K562 (cell line): Measurements from ENCODE around the gene ZNF488. TPM values are rescaled to one million over a fixed set of nuclear protein-coding genes. Genes with fewer than 3 reads are reported as not detected.

Experiments used
- ATAC-seq: fragments of 200-7000 bp; cut with Tn5 transposase; 3 replicates; pipeline ENCODE4 v1.9.1; 2020; ENCODE audit warnings: moderate library complexity
- BruUV-seq: library from RNA; stranded (reverse); fragments of 400-500 nt; replicated peaks from 2 replicates; lab custom pipeline; 2021; lab: Mats Ljungman, UMichigan
- CTCF ChIA-PET: fragments of 300-600 bp; formaldehyde crosslinking; extraction: SDS; loops from one replicate; lab custom pipeline; 2021; ENCODE audit warnings: low intra/inter-chr PET ratio; lab: Yijun Ruan, JAX
- POLR2A ChIA-PET: fragments of 300-600, 350-650 bp; sonication (Branson Sonifier 250); formaldehyde crosslinking; extraction: SDS; loops from one replicate; lab custom pipeline; 2021; ENCODE audit warnings: antibody characterized with exemption, inconsistent platforms; lab: Yijun Ruan, JAX
- DNase-seq, 4 experiments: peaks; one replicate each; pipeline versions ENCODE4 v3.0.0 to v3.0.0-alpha.2; 2011 to 2018; ENCODE audit warnings: low spot score in 3 of 4, mixed read lengths in 3 of 4; ENCODE audit errors: extremely low read depth in 1 of 4
- FAIRE-seq: peaks from 2 replicates; lab custom pipeline; 2011; peaks lifted over from hg19 to GRCh38; lab: Jason Lieb, UNC
- H2AFZ ChIP-seq: 2 replicates; pipeline ENCODE4 v1.6.0; 2011; ENCODE audit warnings: low read depth, low read length, control low read depth, inconsistent platforms
- H3K27ac ChIP-seq: fragments of 200-600 bp; 3 replicates; pipeline ENCODE4 v1.8.0; 2011; ENCODE audit warnings: low read depth, mild to moderate bottlenecking, control low read depth, inconsistent platforms, low read length, moderate library complexity, mixed read lengths; ENCODE audit errors: extremely low read depth
- H3K27me3 ChIP-seq, 2 experiments: fragments of 300-600 bp in 1 of 2; 2 replicates in 1 of 2; 3 replicates in 1 of 2; pipeline versions ENCODE4 v1.6.0 to v1.8.0; 2011; ENCODE audit warnings: inconsistent platforms in 2 of 2, low read length in 2 of 2, mild to moderate bottlenecking in 1 of 2, mixed read lengths in 1 of 2, moderate library complexity in 1 of 2; ENCODE audit not compliant: control insufficient read depth in 2 of 2, insufficient read depth in 2 of 2
- H3K36me3 ChIP-seq: fragments of 300-600 bp; 3 replicates; pipeline ENCODE4 v1.8.0; 2011; ENCODE audit warnings: mild to moderate bottlenecking, low read length, inconsistent platforms; ENCODE audit not compliant: control insufficient read depth, insufficient read depth
- H3K4me1 ChIP-seq, 2 experiments: fragments of 200-600 bp in 1 of 2; replicated peaks in 1 of 2; 2 replicates in 1 of 2; 3 replicates in 1 of 2; pipeline versions ENCODE4 v1.5.1 to v1.8.0; 2011; ENCODE audit warnings: inconsistent platforms in 2 of 2, low read length in 2 of 2, mild to moderate bottlenecking in 1 of 2, mixed read lengths in 1 of 2, moderate library complexity in 1 of 2; ENCODE audit not compliant: control insufficient read depth in 2 of 2, insufficient read depth in 2 of 2
- H3K4me2 ChIP-seq: 2 replicates; pipeline ENCODE4 v1.6.1; 2011; ENCODE audit warnings: low read length, control low read depth, inconsistent platforms, mixed read lengths; ENCODE audit not compliant: insufficient read depth
- H3K4me3 ChIP-seq: fragments of 200-600 bp; sonication (generic), shearing (Covaris generic); 2 replicates; pipeline ENCODE4 v1.5.1; 2016; ENCODE audit warnings: control low read depth, inconsistent platforms
- H3K79me2 ChIP-seq: fragments of 200-600 bp; 3 replicates; pipeline ENCODE4 v1.8.0; 2011; ENCODE audit warnings: low read length, inconsistent platforms; ENCODE audit not compliant: control insufficient read depth, insufficient read depth
- H3K9ac ChIP-seq, 2 experiments: 2 replicates each; pipeline versions ENCODE4 v1.6.0 to v1.6.1; 2011; ENCODE audit warnings: low read depth in 2 of 2, low read length in 2 of 2, control low read depth in 1 of 2, inconsistent platforms in 1 of 2, mild to moderate bottlenecking in 1 of 2, mixed read lengths in 1 of 2; ENCODE audit not compliant: insufficient read depth in 1 of 2
- H3K9me1 ChIP-seq: one replicate; pipeline ENCODE4 v1.6.0; 2011; ENCODE audit warnings: inconsistent platforms, mild to moderate bottlenecking, low read length, moderate library complexity; ENCODE audit not compliant: control insufficient read depth, insufficient read depth
- H3K9me3 ChIP-seq: replicated peaks from 2 replicates; pipeline ENCODE4 v1.5.1; 2011; ENCODE audit warnings: low read depth, low read length, inconsistent platforms; ENCODE audit not compliant: control insufficient read depth, insufficient read depth
- H4K20me1 ChIP-seq: replicated peaks from 2 replicates; pipeline ENCODE4 v1.6.1; 2011; ENCODE audit warnings: low read length, inconsistent platforms, mixed read lengths; ENCODE audit not compliant: control insufficient read depth, insufficient read depth
- CGGBP1 ChIP-seq: fragments of 250-450 bp; sonication (Bioruptor Pico); IDR thresholded peaks from 2 replicates; pipeline ENCODE4 v1.9.0; 2021; ENCODE audit warnings: mild to moderate bottlenecking
- EWSR1 ChIP-seq: fragments of 450-650 bp; IDR thresholded peaks from 2 replicates; pipeline ENCODE4 v1.6.1; 2018; ENCODE audit warnings: borderline replicate concordance, mild to moderate bottlenecking, low read depth, moderate library complexity; ENCODE audit not compliant: partially characterized antibody
- JUND ChIP-seq, 2 experiments: IDR thresholded peaks; 2 replicates in 1 of 2; 3 replicates in 1 of 2; pipeline ENCODE4 v1.6.1; 2011; ENCODE audit warnings: borderline replicate concordance in 2 of 2, low read depth in 2 of 2, low read length in 2 of 2, improper control_type of control experiment in 1 of 2, missing biosample characterization in 1 of 2, missing genetic modification characterization in 1 of 2, missing genetic modification reagents in 1 of 2
- MXI1 ChIP-seq: IDR thresholded peaks from 2 replicates; pipeline ENCODE4 v1.6.1; 2011; ENCODE audit warnings: low read depth, mild to moderate bottlenecking, improper control_type of control experiment, low read length
- PHTF2 ChIP-seq: fragments of 250-450 bp; sonication (Bioruptor Pico); IDR thresholded peaks from 2 replicates; pipeline ENCODE4 v1.5.0; 2021; ENCODE audit warnings: mild to moderate bottlenecking
- TCF7 ChIP-seq: sonication (generic); IDR thresholded peaks from 2 replicates; pipeline ENCODE4 v1.6.1; 2016; ENCODE audit warnings: antibody characterized with exemption, borderline replicate concordance
- TSC22D4 ChIP-seq: fragments of 450-650 bp; IDR thresholded peaks from 2 replicates; pipeline ENCODE4 v1.6.1; 2016; ENCODE audit warnings: missing genetic modification characterization, missing biosample characterization, control low read depth
- ZNF518B ChIP-seq: fragments of 250-450 bp; sonication (Bioruptor Pico); IDR thresholded peaks from 2 replicates; pipeline ENCODE4 v1.5.0; 2021; ENCODE audit warnings: mild to moderate bottlenecking, moderate library complexity
- WGBS: fragments of 100-300 bp; shearing (Covaris generic); methylation state at CpG from one replicate; pipeline ENCODE4 v1.1.6; 2016; ENCODE audit warnings: low coverage, mixed read lengths; ENCODE audit not compliant: insufficient coverage; ENCODE audit errors: missing lambda C conversion rate; 5-methylcytosine and 5-hydroxymethylcytosine counted together
- in situ Hi-C: fragments of 300-500 bp; cut with MboI; formaldehyde crosslinking; loops from 4 replicates; pipeline ENCODE4 v1.15.0; 2018; ENCODE audit warnings: inconsistent platforms, mixed read lengths
- intact Hi-C: fragments of 100-400 bp; cut with micrococcal nuclease; formaldehyde crosslinking; loops from 2 replicates; pipeline ENCODE4 v1.14.2; 2022
- polyA plus RNA-seq, 8 experiments: library from polyadenylated mRNA; depleted of rRNA in 4 of 8; stranded (reverse) in 5 of 8; unstranded in 3 of 8; fragments of >200 nt; fragmentation: Nextera tagmentation in 2 of 8; fragmentation: Illumina TruSeq in 1 of 8; extraction: Ambion mirVana in 2 of 8; extraction: Trizol in 1 of 8; gene quantifications; 2 replicates each; pipeline versions ENCODE4 v1.2.1 to v1.2.3, GENCODE V29; 2011 to 2014; ENCODE audit warnings: inconsistent platforms in 1 of 8, missing spikeins in 1 of 8
- total RNA-seq, 7 experiments: library from RNA; depleted of rRNA in 6 of 7; stranded (reverse); fragments of >200 nt in 6 of 7; fragmentation: Illumina TruSeq in 2 of 7; extraction: Trizol in 2 of 7; gene quantifications; 2 replicates each; pipeline versions ENCODE4 v1.2.1 to v1.2.3, GENCODE V29; 2011 to 2021; ENCODE audit warnings: low replicate concordance in 1 of 7

ZNF488 gene
- total and polyA plus RNA-seq, 9 of the 15 experiments (the other 6 are each of a cell fraction or from before 2014, with no cell fraction given): 0.03 to 0.09 (median 0.05) TPM; not detected in 3

DNA sequence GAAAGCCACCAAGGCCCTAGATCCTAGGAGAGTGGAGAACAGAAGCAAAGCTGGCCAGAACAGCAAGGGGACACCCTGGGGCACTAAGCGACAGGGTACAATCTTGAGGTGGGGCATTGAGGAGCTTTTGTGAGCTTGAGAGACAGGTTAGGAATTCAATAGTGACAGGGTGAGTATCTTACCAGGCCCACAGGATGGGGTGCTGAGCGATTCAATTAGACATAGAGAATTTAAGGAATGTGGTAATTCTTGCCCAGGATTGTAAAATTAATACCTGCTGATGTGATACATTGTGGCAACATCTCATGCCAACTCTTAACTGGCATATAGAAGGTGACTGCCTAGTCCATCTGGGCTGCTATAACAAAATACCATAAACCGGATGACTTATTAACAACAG lies 21.9 kb downstream of the ZNF488 start:
- ChIA-PET POLR2A (interaction anchor here (1.0 kb wide), 1 partner anchor 17 kb away, joined by 3 read pairs; no protein-coding TSS in a partner anchor), CTCF (no interaction called here)
- 0% methylated on average over 3 of the region's 3 CpGs for WGBS
- no peak overlapping the region for H3K9ac ChIP-seq
- H3K27me3 ChIP-seq: peaks cover 23 to 45% of the 10 kb centered on the region in 2 experiments
- no peaks in the 10 kb centered on the region for H3K9me3 ChIP-seq
- no peaks in the 10 kb centered on the region for H3K79me2 ChIP-seq
- H3K9me1 ChIP-seq: no peaks in the 10 kb centered on the region
- no peaks in the 10 kb centered on the region for H4K20me1 ChIP-seq
- no peak overlapping the region for H3K27ac ChIP-seq
- H3K4me1 ChIP-seq: peaks cover 0 to under 1% of the 10 kb centered on the region in 2 experiments; a peak in 1 of 5 replicates
- intact Hi-C loops (loop anchor here (5.0 kb wide), 1 partner anchor 90 kb away; no protein-coding TSS in a partner anchor), in situ Hi-C loops (no loop called here)
- DNase-seq (no peak), ATAC-seq (no peak), FAIRE-seq (no peak)
- no TSS peak for BruUV-seq
- no peak overlapping the region for H3K4me2 ChIP-seq
- H2AFZ ChIP-seq: no peak overlapping the region
- TF ChIP-seq ZNF518B (CRISPR knock-in tag) (no peak), PHTF2 (CRISPR knock-in tag) (no peak), TSC22D4 (no peak), EWSR1 (no peak), JUND (IDR thresholded peaks at IDR 0.05; ENCODE audit: borderline replicate concordance, low read depth, low read length) (no peak), JUND (tag; IDR thresholded peaks at IDR 0.05; ENCODE audit: borderline replicate concordance, low read depth, low read length) (no peak), MXI1 (no peak), CGGBP1 (CRISPR knock-in tag) (no peak), TCF7 (no peak)
- TF ChIP-seq, all 486 proteins: peak for 0
- H3K4me3 ChIP-seq: no peak overlapping the region
- H3K36me3 ChIP-seq: no peaks in the 10 kb centered on the region
